Esophagus mucosa (tissue), 1 donor: Measurements from ENCODE around the gene SEMA5A. TPM values are rescaled to one million over a fixed set of nuclear protein-coding genes. Genes with fewer than 3 reads are reported as not detected.

Experiments
- ATAC-seq: fragments of 200-7000 bp; cut with Tn5 transposase; one replicate; pipeline ENCODE4 v1.9.1; 2020
- total RNA-seq: library from RNA; stranded (reverse); gene quantifications from one replicate; pipeline ENCODE4 v1.2.4, GENCODE V29; 2023
- donor health status: DM: yes; HTN: yes; CAD: no.

The SEMA5A gene
- total RNA-seq, 1 donor from 2014 or later: 5.5 TPM

- peak; percentile 6 for ATAC-seq
Measured at GRCh38 chr5:9545136-9545991, 511 bp downstream of the SEMA5A start.

- peak; percentile 60 for ATAC-seq
Measured at GRCh38 chr5:9544502-9545135, 1.3 kb downstream of the SEMA5A start.

- no peak for ATAC-seq
Measured at GRCh38 chr5:9544056-9544455, 1.8 kb downstream of the SEMA5A start.

- no peak for ATAC-seq
Measured at GRCh38 chr5:9543311-9543920, 2.5 kb downstream of the SEMA5A start.

- no peak for ATAC-seq
Measured at GRCh38 chr5:9540791-9541190, 5.1 kb downstream of the SEMA5A start.

- ATAC-seq: no peak
Measured at GRCh38 chr5:9538504-9538903, 7.4 kb downstream of the SEMA5A start.

GRCh38 chr5:9537223-9538141 lies 8.4 kb downstream of the SEMA5A start:
- ATAC-seq: no peak

- no peak for ATAC-seq
Measured at GRCh38 chr5:9536717-9537116, 9.2 kb downstream of the SEMA5A start.

- peak; percentile 35 for ATAC-seq
Measured at GRCh38 chr5:9534881-9535517, 10.9 kb downstream of the SEMA5A start.

GRCh38 chr5:9533562-9534364 lies 12.1 kb downstream of the SEMA5A start:
- ATAC-seq: no peak

- no peak for ATAC-seq
Measured at GRCh38 chr5:9533096-9533495, 12.8 kb downstream of the SEMA5A start.

- no peak for ATAC-seq
Measured at GRCh38 chr5:9529513-9529912, 16.4 kb downstream of the SEMA5A start.

- no peak for ATAC-seq
Measured at GRCh38 chr5:9529041-9529480, 16.8 kb downstream of the SEMA5A start.

GRCh38 chr5:9524941-9525340 lies 20.9 kb downstream of the SEMA5A start:
- ATAC-seq: no peak

GRCh38 chr5:9523090-9523823 lies 22.6 kb downstream of the SEMA5A start:
- ATAC-seq: peak; percentile 60

GRCh38 chr5:9519537-9519936 lies 26.3 kb downstream of the SEMA5A start:
- no peak for ATAC-seq

GRCh38 chr5:9516591-9516990 lies 29.3 kb downstream of the SEMA5A start:
- no peak for ATAC-seq

GRCh38 chr5:9515436-9515835 lies 30.4 kb downstream of the SEMA5A start:
- ATAC-seq: no peak

GRCh38 chr5:9514968-9515367 lies 30.9 kb downstream of the SEMA5A start:
- no peak for ATAC-seq

- ATAC-seq: no peak
Measured at GRCh38 chr5:9513827-9514226, 32.0 kb downstream of the SEMA5A start.
